Measurements from ENCODE around the gene PFKP.

GRCh38 chr10:3082290-3082689, 14.9 kb downstream of the PFKP start:
- TF ChIP-seq EZH2phosphoT487 (IDR thresholded peaks at IDR 0.05; ENCODE audit: low read depth) (no peak), CTCF (IDR thresholded peaks at IDR 0.05; ENCODE audit: low read depth, low read length) (no peak)

Measured in OCI-LY3 (cell line).